HG03060 (cell line): Measurements from ENCODE around the gene LGALS3BP.

ENCODE experiments used
- ATAC-seq: cut with Tn5 transposase; IDR thresholded peaks from one replicate; pipeline ENCODE4 v1.9.1; 2021; ENCODE audit warnings: low read depth, moderate number of reproducible peaks; ENCODE audit not compliant: unreplicated experiment

LGALS3BP gene

DNA sequence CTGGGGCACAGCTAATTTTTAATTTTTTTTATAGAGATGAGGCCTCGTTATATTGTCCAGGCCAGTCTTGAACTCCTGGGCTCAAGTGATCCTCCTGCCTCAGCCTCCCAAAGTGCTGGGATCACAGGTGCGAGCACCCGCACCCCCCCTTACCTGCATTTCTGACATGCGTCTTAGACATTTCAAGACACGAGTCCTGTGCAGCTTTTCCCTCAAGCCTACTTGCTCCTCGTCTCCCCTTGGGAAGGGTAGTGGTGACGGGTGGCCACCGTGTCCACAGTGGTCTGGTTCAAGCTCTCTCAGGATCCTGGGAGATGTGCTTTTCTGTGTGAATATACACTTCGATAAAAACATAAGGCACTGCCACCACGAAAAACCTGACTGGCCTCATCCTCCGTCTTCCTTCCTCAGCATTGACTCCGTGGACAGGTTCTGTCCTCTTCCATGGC lies 20.2 kb upstream of the LGALS3BP start:
- no peak for ATAC-seq

GRCh38 chr17:78999056-78999768 lies 19.5 kb upstream of the LGALS3BP start:
- ATAC-seq, result no peak

DNA sequence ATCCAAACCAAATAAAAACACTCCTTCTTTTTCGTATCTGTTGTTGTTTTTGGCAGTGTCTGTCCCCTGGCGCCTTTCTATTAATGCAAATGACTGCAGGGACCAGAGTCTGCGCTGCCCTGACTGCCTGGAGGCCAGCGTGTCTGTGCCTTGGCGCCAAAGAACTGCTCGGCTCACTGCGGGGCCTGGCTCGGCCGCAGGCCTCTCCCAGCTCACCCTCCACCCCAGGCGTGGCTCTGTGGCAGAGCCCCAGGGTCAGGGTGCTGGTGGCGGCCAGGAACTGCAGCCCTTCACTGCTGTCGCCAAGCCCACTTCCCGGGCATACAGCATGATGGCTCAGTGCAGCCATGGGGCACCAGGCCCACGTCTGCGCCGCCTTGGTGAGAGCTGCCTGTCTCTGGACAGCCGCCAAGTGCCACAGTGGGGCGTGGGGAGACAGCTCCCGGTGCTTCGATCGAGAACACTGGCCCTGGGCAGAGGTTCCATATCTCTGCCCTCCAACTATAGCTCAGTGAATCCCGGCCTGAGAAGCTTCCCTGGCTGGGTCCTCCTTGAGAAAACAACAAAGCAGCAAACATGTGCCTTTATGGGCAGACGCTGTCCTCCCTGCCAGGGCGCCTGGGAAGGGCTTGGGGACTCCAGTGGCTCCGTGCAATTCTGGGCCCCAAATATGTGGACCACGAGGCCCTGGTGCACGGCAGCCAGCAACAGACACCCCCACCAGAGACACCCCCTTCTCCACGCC lies 18.8 kb upstream of the LGALS3BP start:
- no peak for ATAC-seq

GRCh38 chr17:78997881-78998280 lies 18.2 kb upstream of the LGALS3BP start:
- no peak for ATAC-seq

DNA sequence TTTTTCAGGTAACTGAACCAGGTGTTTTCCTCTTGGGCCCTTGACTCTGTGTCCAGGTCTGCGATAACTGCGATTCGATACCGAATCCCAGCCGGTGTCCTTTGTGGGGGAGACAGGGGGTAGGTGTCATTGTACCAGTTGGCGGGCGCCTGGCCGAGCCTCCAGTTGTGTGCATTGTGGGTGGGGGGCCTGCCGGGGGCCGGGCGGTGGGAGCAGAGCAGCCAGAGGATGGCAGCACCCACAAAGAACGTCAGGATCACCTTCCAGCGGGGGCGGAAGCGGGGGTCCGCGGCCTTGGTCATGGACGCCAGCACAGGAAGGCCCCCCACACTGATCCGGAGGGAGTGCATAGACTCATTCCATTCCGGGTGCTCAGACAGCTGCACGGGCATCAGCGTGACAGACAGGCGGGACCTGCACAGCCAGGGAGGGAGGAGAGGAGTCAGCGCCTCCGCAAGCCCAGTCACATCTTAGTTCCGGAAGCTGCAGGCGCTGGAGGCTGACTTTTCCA lies 17.6 kb upstream of the LGALS3BP start:
- no peak for ATAC-seq

GRCh38 chr17:78996781-78997201 lies 17.1 kb upstream of the LGALS3BP start:
- ATAC-seq, result no peak

DNA sequence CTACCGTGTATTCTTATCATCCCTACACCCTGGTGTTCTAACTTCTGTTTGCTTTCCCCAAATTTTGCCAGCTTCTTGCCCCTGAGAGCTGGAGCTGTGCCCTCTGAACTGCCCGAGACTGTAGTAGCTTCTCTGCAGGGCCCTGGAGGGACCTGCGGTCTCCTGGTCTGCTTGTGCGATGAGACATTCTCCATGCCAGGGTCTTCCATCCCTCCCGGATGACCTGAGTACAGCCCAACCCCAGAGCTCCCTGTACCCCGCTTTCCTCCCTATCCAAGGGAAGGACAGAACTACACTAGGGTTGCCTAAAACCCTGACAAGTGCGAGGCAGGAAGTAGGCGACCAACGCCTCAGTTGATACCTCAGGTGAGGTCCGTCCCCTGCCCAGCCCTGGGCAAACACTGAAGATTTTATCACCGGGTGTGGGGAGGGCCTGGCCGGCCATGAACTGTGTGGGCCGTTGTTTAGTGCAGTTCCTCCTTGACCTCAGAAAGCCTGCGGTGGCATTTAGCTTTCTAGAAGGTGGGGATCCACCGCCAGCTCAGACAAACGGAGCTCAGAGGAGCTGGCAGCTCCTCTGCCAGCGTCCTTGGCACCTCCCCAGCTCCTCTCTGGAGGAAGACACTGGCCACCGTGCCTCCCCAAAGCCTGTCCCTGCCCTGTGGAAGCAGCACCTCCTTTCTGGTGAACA lies 16.2 kb upstream of the LGALS3BP start:
- no peak for ATAC-seq

DNA sequence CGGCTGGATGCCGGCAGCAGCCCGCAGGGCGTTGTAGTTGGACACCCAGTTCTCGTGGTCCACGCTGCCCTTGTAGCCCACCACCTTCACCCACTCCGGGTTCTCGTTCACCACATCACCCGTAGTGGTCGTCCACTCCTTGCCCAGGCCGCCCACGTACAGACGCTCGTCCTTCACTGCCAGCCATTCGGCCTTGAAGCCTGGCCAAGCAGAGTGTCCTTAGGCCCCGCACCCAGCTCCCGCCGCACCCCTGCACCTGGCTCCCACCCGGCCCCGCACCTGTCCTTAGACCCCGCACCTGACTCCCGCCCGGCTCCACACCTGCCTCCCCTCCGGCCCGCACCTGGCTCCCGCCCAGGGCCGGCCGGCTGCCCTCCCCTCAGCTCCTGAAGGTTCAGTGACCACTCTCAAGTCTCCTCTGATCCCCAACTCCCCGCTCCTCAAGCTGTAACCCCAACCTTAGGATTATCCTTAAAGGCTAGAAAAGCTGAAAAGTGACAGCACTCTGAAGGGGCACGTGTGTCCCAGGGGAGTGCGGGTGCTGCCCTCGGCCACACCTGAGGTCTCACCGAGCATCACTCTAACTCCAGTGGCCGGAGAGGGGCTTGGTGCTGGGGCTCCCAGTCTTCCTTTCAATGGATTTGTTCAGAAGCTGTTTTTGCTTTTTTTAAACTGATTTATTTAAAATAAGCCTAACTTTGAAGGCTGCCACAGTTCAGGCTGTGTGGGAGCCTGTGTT lies 15.5 kb upstream of the LGALS3BP start:
- ATAC-seq, result no peak

DNA sequence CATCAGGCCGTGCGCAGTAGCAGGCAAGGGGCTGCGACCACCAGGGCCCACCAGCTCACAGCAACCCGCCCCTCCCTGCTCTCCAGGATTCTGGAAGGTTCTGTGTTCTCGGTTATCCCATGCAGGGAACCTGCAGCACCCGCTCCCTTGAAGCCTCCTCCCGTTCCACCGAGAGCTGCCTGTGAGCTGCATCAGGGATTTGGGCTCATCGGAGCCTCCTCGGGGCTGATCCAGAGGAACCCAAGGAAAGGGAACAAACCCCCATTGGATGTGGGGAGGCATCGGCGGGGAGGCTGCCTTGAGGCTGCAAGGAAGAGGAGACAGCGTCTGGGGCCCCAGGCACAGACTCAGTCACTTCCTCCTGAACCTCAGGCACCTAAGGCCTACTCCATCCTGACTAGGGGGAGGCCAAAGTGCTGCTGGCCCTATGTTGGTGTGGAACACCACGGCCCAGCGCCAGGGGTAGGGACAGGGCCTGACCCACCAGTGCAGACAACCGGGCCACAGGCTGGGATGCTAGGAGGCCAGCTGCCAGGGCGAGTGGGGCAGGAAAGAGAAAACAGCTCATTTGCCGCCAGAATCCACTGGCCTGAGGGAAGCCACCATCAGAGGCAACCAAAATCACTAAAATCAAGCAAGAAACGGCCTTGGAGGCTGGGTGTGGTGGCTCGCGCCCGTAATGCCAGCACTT lies 14.4 kb upstream of the LGALS3BP start:
- ATAC-seq, result no peak

DNA sequence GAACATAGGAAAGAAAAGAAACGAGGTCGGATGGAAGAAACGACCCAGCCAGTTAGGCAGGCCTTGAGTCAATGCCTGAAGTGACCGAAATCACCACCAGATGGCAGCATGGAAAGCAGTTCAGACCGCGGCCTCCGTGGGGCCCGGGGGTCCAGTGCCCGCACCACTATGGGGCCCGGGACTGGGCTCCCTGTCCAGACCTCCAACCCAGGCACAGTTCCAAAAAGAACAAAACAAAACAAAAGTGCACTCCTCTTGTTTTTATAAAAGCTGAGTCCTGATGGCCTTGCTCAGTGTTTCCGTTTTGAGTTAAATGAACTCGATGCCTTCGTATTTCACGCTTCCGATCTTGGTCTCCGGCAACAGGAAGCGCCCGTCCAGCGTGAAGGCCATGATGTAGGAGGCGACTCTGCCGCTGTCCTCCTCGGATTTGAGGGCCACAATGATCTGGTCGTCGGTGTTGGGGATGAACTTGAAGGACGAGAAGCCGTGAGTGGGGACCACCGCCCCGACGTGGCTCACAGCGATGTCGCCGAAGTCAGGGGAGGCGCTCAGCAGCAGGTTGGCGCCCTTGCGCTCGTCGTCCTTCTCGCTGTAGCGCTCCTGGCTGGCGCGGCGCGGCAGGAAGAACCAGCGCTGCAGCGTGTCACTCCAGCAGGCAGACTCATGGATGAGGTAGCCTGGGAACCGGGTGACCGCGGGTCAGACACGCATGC lies 13.7 kb upstream of the LGALS3BP start:
- ATAC-seq, result no peak

GRCh38 chr17:78992542-78993212 lies 13.0 kb upstream of the LGALS3BP start:
- ATAC-seq, result no peak

DNA sequence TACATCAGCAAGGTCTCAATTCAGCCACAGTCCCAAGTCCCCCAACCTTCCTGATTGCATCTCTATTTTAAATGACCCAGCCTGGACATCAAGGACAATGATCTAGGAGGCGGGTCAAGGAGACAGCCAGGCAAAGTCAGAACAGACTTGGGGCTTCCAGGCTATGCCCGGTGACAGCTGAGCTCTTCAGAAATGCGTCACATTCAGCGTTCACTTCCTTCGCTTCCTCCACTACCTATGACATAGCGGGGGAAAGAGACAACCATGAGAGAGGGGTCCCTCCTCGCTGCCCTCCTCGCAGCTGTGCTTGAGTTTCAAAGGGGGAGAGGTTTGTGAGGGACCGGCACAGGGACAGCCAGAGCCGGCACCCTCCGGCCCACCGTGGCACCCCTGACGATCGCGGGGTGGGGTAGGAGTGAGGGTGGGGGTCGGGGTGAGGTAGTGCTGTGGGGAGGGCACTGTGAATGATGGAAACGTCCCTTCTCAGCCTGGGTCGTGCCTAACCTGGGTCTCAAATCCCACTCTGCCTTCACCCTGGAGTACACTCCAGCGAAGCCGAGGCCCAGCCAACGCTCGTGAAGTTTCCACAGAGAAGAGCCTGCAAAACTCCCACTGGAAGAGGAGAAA lies 12.3 kb upstream of the LGALS3BP start:
- ATAC-seq, result no peak

- ATAC-seq, result no peak
These were observed 11.5 kb upstream of the LGALS3BP start for GRCh38 chr17:78991017-78991738.

DNA sequence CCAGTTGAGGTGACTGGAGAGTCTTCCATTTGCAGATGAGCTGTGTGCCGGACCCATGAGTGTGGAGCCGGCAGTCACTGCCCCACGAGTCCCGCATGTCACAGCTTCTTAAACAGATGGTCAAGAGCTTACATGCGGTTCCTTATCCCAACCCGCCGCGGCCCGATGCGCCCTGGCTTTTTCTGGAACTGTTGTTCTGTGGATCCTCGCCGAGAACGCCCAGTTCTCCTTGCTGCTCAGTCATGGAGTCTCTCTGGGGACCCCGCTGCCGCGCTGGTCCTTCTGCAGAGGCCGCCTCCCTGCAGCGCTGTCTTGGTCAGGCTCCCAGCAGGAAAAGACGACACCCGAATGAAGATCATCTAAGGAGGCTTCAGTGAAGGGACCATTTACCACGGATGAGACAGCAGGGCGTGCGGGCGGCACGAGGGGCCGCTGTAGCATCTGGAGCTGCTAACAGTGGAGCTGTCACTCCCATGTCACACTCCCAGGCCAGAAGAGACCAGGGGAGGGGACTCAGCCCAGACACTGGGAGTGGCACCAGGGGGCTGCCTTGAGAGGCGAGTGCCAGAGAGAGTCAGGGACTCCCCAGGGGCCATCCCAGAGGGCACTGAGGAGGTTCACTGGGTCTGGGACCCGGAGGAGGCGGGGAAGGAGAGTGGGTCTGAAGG lies 10.8 kb upstream of the LGALS3BP start:
- ATAC-seq, result no peak

DNA sequence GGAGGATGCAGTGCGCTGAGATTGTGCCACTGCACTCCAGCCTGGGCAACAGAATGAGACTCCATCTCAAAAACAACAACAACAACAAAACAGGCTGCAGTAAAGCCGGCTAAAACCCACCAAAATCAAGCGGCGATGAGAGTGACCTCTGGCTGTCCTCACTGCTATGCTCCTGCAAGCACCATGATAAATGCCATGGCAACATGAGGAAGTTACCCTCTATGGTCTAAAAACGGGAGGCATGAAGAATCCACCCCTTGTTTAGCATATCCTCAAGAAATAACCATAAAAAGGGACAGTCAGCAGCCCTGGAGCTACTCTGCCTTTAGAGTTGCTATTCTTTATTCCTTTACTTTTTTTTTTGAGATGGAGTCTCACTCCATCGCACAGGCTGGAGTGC lies 8.4 kb upstream of the LGALS3BP start:
- ATAC-seq, result no peak

DNA sequence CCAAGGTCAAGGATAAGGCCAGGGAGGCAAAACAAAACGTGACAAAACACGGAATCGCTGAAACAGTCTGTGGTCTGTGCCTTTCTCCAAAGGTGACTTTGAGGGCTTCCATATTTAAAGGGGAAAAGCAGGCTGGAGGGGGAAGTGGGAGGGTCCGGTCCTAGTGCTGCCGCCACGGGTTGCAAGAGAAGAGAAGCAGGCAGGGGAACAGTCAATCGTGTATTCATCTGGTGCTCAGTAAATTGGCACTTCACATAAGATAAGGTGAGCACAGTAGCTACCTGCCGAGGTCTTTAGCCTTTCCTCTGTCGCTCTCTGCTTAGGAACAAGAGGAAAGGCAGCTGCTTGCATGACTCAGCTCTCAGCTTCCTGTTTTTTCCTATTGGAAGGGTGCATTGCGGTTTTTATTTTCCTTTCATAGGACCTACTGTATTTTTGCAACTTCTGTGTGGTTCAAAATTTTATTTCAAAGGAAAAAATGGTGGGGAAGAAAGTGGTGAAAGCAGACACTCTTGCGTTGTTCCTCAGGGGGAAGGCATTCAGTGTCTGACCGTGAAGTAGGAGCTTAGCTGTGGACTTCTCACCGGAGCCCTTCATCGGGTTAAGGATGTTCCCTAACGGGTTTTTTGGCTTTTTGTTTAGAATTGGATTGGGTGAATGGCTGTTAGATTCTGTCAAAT lies 7.1 kb upstream of the LGALS3BP start:
- no peak for ATAC-seq
